Measurements from ENCODE around the gene INTS3.
"Not testable (repeated sequence)": the region's sequence is repeated elsewhere in the genome, so short reads cannot be mapped to it uniquely, and the experiment has no call there.

Gene INTS3

GRCh38 chr1:153711026-153711425, 16.8 kb upstream of the INTS3 start:
- no peak for FAIRE-seq

- FAIRE-seq, result not testable (repeated sequence)
These were observed 11.6 kb upstream of the INTS3 start for GRCh38 chr1:153716211-153716610.

DNA sequence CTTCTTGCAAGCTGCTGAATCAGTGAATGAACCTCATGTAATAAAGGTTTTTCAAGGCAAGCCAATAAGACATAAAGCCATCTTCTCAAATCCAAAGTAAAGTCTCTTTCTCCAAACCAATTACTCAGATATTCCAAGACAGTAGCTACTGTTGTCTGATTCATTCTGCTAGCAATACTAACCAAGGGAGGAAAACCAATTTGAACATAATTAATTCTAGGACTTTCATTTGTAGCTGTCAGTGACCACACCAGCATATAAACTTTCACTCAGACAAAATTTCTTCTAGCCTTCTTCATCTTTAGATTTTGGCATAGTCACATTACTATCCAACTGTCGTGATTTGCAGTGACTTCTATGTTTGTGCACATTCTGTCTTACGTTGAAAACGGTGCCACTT, 10.5 kb upstream of the INTS3 start:
- FAIRE-seq, result no peak

- FAIRE-seq, result no peak
These were observed 4.2 kb upstream of the INTS3 start for GRCh38 chr1:153723687-153724086.

- FAIRE-seq, result not testable (repeated sequence)
These were observed 3.2 kb upstream of the INTS3 start for GRCh38 chr1:153724634-153725033.

DNA sequence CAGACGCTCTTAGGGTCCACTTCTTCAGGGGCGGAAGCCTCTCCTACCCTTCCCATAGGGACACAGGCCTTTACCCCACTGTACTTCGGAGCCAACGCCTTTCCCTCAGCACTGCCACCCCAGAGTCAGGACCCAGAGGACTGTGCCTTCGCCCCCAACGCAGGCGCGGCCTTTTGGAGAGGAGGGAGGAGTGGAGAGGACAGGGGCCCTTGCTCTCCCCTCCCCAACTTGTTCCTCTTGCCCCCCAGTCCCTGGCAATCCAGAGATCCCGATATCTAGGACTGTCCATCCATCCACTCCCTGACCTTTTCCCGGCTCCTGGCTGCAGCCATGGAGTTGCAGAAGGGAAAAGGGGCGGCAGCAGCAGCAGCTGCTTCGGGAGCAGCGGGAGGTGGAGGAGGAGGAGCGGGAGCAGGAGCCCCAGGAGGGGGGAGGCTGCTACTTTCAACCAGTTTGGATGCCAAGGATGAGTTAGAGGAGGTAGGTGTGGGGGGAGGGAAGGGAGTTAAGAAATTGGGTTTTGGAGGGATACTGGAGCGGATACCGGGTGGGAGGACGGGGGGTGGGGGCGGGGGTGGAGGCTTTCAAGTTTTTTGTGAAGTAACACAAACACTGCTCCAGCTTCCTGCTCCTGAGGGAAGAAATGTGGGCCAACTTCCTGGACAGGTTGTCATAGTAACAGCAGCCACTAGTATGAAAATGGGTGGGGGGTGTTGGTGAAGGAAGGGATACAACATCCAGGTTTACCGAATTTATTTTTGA, 636 bp downstream of the INTS3 start:
- FAIRE-seq, result no peak

DNA sequence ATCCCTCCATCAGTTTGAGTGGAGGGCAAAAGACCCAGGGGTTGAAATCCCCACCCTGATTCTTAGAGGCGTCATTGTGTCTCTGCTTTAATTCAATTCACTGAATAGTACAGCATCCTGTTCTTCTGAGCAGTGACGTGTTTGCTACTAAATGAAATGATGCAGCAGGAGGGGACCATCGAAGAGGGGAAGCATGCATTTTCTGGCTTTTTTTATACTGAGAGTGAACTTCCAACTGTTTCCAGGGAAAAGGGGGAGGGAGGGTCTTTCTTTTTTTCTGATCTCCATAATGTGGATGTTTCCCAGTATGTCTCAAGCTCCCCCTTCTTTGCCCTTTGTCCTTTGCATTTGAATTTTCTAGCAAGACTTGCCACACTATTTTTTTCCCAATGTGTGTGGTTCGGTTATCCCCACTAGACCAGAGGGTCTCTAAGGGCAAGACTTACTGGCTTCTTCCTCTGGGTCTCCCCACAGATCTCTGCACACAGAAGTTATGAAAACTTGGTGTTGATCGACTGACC, 2.7 kb downstream of the INTS3 start:
- no peak for FAIRE-seq

- no peak for FAIRE-seq
These were observed 6.1 kb downstream of the INTS3 start for GRCh38 chr1:153733970-153734369.

DNA sequence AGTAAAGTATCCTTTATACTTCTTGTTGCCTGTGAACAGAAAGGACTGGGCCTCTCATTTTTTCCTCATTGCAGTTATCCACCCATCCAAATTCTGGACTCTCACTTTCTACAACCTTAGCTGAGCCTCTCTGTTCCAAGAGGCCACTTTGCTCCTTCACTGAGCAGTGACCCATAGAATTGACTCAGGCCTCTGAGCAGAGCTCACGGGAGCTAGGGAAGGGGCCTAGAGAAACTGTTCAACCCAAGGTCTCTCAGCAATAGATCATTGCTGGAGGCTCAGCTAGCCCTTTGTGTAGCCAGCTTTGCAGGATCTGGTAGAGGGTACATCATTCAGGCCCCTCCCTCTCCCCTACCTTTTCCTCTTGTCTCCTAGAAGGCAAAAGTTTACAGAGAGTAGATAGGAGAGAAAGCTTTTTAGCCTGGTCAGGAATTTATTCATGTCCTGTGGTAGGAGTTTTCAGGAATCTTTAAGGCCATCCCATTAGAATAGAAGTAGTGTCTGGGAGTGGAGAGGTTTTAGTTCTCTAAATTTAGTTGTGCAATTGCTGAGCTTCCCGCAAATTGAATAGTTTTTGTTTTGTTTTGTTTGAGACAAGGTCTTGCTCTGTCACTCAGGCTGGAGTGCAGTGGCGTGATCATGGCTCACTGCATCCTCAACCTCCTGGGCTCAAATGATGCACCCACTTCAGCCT, 6.7 kb downstream of the INTS3 start:
- no peak for FAIRE-seq

GRCh38 chr1:153735090-153735420, 7.2 kb downstream of the INTS3 start:
- FAIRE-seq, result no peak

- no peak for FAIRE-seq
These were observed 14.1 kb downstream of the INTS3 start for GRCh38 chr1:153741986-153742385.

DNA sequence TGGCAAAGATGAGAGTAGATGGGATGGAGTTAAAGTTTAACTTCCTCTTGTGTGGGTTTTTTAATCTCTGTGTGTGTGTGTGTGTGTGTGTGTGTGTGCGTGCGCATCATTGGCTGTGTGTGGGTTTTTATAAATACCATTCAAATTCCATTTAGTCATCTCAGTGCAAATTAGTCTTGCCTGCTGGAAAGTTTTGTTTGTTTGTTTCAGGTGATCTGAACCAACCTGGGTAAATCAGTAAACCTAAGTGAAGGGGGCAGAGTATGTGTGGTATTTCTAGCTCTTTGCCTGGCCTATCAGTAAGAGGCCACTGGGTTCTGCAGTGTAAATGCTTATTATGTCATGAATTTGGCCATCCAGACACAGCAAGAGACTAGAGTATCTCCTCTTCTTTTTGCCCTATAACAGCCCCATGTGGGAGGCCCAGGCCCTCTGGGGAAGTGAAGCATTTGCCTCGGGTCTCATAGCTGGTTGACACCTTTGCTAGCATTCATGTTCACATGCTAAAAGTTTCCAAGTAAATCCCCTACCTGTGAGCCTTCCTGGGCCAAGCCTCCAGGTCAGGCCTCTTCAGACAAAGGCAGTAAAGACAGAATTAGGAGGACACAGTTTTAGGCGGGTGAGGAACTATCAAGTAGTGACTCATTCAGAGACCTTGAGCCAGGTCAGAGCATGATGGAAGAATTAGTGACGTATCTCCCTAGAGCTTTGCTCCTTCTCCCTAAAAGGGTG, 14.7 kb downstream of the INTS3 start:
- FAIRE-seq, result no peak

DNA sequence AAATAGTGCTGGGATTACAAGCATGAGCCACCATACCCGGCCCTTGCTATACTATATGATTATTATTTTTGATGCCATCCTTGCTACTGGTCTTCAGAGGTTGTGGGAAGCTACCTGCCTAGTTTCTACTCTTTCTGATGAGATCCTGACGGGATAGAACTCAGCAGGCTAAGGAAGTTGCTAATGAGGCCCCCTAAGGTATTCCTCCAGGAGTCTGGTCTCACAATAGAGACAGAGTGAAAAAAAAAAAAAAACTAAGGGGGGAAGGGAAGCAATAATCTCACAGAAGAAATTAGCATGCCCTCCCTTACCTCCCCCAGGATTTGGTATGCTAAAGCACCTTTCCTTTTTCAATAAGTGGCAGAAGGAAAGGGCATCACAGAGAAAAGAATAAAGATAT, 17.6 kb downstream of the INTS3 start:
- FAIRE-seq, result no peak

- no peak for FAIRE-seq
These were observed 18.3 kb downstream of the INTS3 start for GRCh38 chr1:153746174-153746573.

GRCh38 chr1:153748903-153749302, 21.1 kb downstream of the INTS3 start:
- FAIRE-seq, result no peak

- FAIRE-seq, result no peak
These were observed 21.7 kb downstream of the INTS3 start for GRCh38 chr1:153749408-153750005.

GRCh38 chr1:153750026-153750995, 22.5 kb downstream of the INTS3 start:
- FAIRE-seq, result no peak

- no peak for FAIRE-seq
These were observed 24.2 kb downstream of the INTS3 start for GRCh38 chr1:153752072-153752471.

DNA sequence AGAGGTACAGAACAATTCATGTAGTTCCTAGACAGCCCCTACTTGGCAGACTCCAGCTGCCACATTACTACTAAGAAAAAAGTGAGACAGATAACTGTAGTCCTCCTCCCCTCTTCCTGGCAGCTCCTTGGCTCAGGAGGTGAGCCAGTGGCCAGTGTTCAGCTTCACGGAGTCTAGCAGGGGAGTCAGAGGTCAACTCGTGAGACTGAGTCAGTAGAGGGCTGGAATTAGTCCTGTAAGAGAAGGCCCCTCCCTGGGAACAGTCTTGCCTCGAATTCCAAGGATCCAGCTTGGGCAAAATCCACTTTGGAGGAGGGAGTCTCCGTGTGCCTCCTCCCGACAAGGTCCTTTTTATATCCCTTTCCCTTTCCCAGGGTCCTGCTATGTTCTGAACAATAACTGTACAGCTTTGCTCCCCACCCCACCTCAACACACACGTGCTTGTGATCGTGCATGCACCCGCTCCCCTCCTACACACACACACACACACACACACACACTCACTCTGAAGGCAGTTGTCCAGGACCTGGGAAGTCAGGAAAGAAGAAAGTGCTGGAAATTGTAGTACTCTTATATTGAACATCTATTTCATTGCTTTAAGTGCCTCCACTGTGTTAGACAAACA, 24.8 kb downstream of the INTS3 start:
- no peak for FAIRE-seq

DNA sequence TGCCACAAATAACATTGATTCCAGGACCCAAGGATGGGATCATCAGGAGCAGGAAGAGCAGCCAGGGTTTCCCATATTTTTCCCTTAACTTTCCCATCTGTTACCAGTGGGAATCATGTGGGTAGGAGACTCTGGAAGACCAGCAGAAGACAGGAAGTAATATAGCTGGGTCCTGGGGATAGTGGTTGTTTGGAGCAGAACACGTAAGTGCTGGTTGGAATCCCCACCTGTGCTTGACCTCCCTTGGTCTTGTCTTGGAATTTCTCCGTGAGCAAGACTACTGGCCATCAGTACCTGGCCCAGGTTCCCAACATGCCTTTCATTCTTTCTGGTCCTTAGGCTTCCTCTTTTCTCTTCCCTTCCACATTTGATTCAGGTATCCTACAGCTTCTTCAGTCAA, 26.4 kb downstream of the INTS3 start:
- no peak for FAIRE-seq

GRCh38 chr1:153760440-153760839, 32.6 kb downstream of the INTS3 start:
- FAIRE-seq, result no peak
